Transverse colon (tissue), 4 donors: Measurements from ENCODE around the gene TNFAIP8L3. TPM values are rescaled to one million over a fixed set of nuclear protein-coding genes. Genes with fewer than 3 reads are reported as not detected.

ENCODE experiments used
- DNase-seq: peaks from one replicate; pipeline ENCODE4 v3.0.0-alpha.2; 2019
- H3K27ac ChIP-seq, 4 donors: fragments of 200-600 bp; sonication (generic); 2 replicates each; pipeline ENCODE4 v1.5.1; 2016 to 2018; ENCODE audit warnings: inconsistent platforms in 4 of 4
- H3K27me3 ChIP-seq: fragments of 200-600 bp; sonication (generic); 2 replicates; pipeline ENCODE4 v1.5.1; 2017; ENCODE audit warnings: inconsistent platforms
- H3K36me3 ChIP-seq, 4 donors: fragments of 200-600 bp; sonication (generic); 2 replicates each; pipeline ENCODE4 v1.5.1; 2017 to 2019; ENCODE audit warnings: inconsistent platforms in 4 of 4
- H3K4me1 ChIP-seq, 4 donors: fragments of 200-600 bp; sonication (generic); 2 replicates each; pipeline ENCODE4 v1.5.1; 2017 to 2020; ENCODE audit warnings: inconsistent platforms in 4 of 4
- H3K4me3 ChIP-seq, 4 donors: fragments of 200-600 bp; sonication (generic); 1 replicate in 1 of 4; 2 replicates in 3 of 4; pipeline versions ENCODE4 v1.5.1 to v1.6.1; 2017 to 2019; ENCODE audit warnings: inconsistent platforms in 4 of 4
- H3K9me3 ChIP-seq, 2 donors: fragments of 200-600 bp; sonication (generic); 2 replicates each; pipeline ENCODE4 v1.5.1; 2017 to 2019; ENCODE audit warnings: inconsistent platforms in 2 of 2
- CTCF ChIP-seq, 5 experiments: fragments of 200-600 bp in 3 of 5; fragments of 450-650 bp in 2 of 5; sonication (generic) in 3 of 5; IDR thresholded peaks; 1 replicate in 2 of 5; 2 replicates in 3 of 5; pipeline ENCODE4 v1.5.1; 2016 to 2017; ENCODE audit warnings: antibody characterized with exemption in 5 of 5, inconsistent platforms in 3 of 5, mild to moderate bottlenecking in 2 of 5, moderate library complexity in 1 of 5
- EP300 ChIP-seq: sonication (generic); formaldehyde crosslinking; IDR thresholded peaks from one replicate; pipeline ENCODE4 v1.6.1; 2017; ENCODE audit warnings: antibody characterized with exemption, low read depth
- POLR2A ChIP-seq: fragments of 450-650 bp; IDR thresholded peaks from one replicate; pipeline ENCODE4 v1.6.1; 2016; ENCODE audit warnings: antibody characterized with exemption, mild to moderate bottlenecking, moderate library complexity
- POLR2AphosphoS5 ChIP-seq, 3 donors: sonication (generic); formaldehyde crosslinking; IDR thresholded peaks; one replicate each; pipeline ENCODE4 v1.6.1; 2016; ENCODE audit warnings: antibody characterized with exemption in 3 of 3
- WGBS, 2 donors: methylation state at CpG; one replicate each; pipeline ENCODE4 v1.1.5; 2018; ENCODE audit warnings: low coverage in 1 of 2; 5-methylcytosine and 5-hydroxymethylcytosine counted together
- in situ Hi-C, 4 donors: fragments of 200-750 bp; cut with MboI; loops; one replicate each; pipeline versions ENCODE4 v1.15.0 to v1.15.1; 2017; ENCODE audit warnings: low sequenced_read_pairs in 3 of 4, low pct_ligation_motif_present in 1 of 4, low pct_unique_long_range_greater_than_20kb in 1 of 4
- intact Hi-C: fragments of 100-400 bp; cut with DNase I; formaldehyde crosslinking; loops from one replicate; pipeline ENCODE4 v1.15.1; 2023; ENCODE audit warnings: low total_unique reads
- total RNA-seq, 4 donors: library from RNA; depleted of rRNA; stranded (reverse); fragments of >200 nt; gene quantifications; one replicate each; pipeline ENCODE4 v1.1.0, GENCODE V29; 2016

Gene TNFAIP8L3
- total RNA-seq, 4 donors from 2014 or later, result 6.8 to 35.5 (median 8.6) TPM

- TF ChIP-seq POLR2AphosphoS5 (IDR thresholded peaks at IDR 0.05) (peak in 1 of 3 donors; percentile 15), EP300 (no peak), CTCF (IDR thresholded peaks at IDR 0.05) (no peak), POLR2A (no peak)
- in situ Hi-C loops (no loop called here), intact Hi-C loops (no loop called here)
- Histone ChIP-seq H3K36me3 (no peaks in the 10 kb centered on the region), H3K27ac (peak overlapping the region in 1 of 4 donors; percentile 15), H3K27me3 (peaks cover 18% of the 10 kb centered on the region), H3K9me3 (no peaks in the 10 kb centered on the region), H3K4me1 (peaks cover 0 to 20% (median 8%) of the 10 kb centered on the region in 4 donors), H3K4me3 (no peak overlapping the region)
- 71 to 75% methylated on average over 1 to 4 of the region's 4 CpGs for WGBS, 2 donors
- DNase-seq, result no peak
Observed at GRCh38 chr15:51089699-51090453, 4.8 kb downstream of the TNFAIP8L3 start.

- TF ChIP-seq EP300 (no peak), POLR2A (no peak), CTCF (IDR thresholded peaks at IDR 0.05) (no peak), POLR2AphosphoS5 (IDR thresholded peaks at IDR 0.05) (no peak)
- DNase-seq, result no peak
- Histone ChIP-seq H3K27ac (no peak overlapping the region), H3K27me3 (peaks cover 12% of the 10 kb centered on the region), H3K4me3 (no peak overlapping the region), H3K9me3 (no peaks in the 10 kb centered on the region), H3K4me1 (peaks cover 0 to 16% (median 5%) of the 10 kb centered on the region in 4 donors), H3K36me3 (no peaks in the 10 kb centered on the region)
- intact Hi-C loops (no loop called here), in situ Hi-C loops (no loop called here)
- 90 to 100% methylated on average over 1 of the region's 1 CpG for WGBS, 2 donors
Observed at GRCh38 chr15:51089041-51089440, 5.7 kb downstream of the TNFAIP8L3 start.

GRCh38 chr15:51088585-51088984 lies 6.1 kb downstream of the TNFAIP8L3 start:
- no peaks in the 10 kb centered on the region for H3K9me3 ChIP-seq
- 80 to 95% methylated on average over 1 to 2 of the region's 2 CpGs for WGBS, 2 donors
- intact Hi-C loops, result no loop called here
- H3K4me3 ChIP-seq, result no peak overlapping the region
- peaks cover 8% of the 10 kb centered on the region for H3K27me3 ChIP-seq
- no peak for TF ChIP-seq CTCF (IDR thresholded peaks at IDR 0.05)
- no peak for TF ChIP-seq EP300
- TF ChIP-seq POLR2A, result no peak
- no peak for TF ChIP-seq POLR2AphosphoS5 (IDR thresholded peaks at IDR 0.05)
- peaks cover 0 to 11% (median under 1%) of the 10 kb centered on the region in 4 donors for H3K4me1 ChIP-seq
- no peak for DNase-seq
- H3K36me3 ChIP-seq, result no peaks in the 10 kb centered on the region
- no peak overlapping the region for H3K27ac ChIP-seq
- in situ Hi-C loops, result no loop called here

- 67 to 85% methylated on average over 1 of the region's 1 CpG for WGBS, 2 donors
- H3K4me3 ChIP-seq, result no peak overlapping the region
- intact Hi-C loops, result no loop called here
- no peaks in the 10 kb centered on the region for H3K36me3 ChIP-seq
- no peaks in the 10 kb centered on the region for H3K27me3 ChIP-seq
- H3K27ac ChIP-seq, result no peak overlapping the region
- DNase-seq, result no peak
- no peaks in the 10 kb centered on the region for H3K9me3 ChIP-seq
- TF ChIP-seq POLR2AphosphoS5 (IDR thresholded peaks at IDR 0.05), result no peak
- TF ChIP-seq EP300, result no peak
- TF ChIP-seq CTCF (IDR thresholded peaks at IDR 0.05), result no peak
- TF ChIP-seq POLR2A, result no peak
- H3K4me1 ChIP-seq, result peaks cover 0 to 4% (median 0%) of the 10 kb centered on the region in 4 donors
- in situ Hi-C loops, result no loop called here
Observed at GRCh38 chr15:51087513-51087912, 7.2 kb downstream of the TNFAIP8L3 start.
